Vagina (tissue), 2 donors: Measurements from ENCODE around the gene MLKL. TPM values are rescaled to one million over a fixed set of nuclear protein-coding genes. Genes with fewer than 3 reads are reported as not detected.

Experiments used
- DNase-seq, 2 donors: peaks; one replicate each; pipeline ENCODE4 v3.0.0-alpha.2; 2017; ENCODE audit errors: extremely low spot score in 2 of 2
- H3K27ac ChIP-seq: fragments of 200-600 bp; sonication (generic); one replicate; pipeline ENCODE4 v1.5.1; 2019
- H3K27me3 ChIP-seq: fragments of 200-600 bp; sonication (generic); one replicate; pipeline ENCODE4 v1.5.1; 2019
- H3K36me3 ChIP-seq, 2 donors: fragments of 200-600 bp; sonication (generic); one replicate each; pipeline ENCODE4 v1.5.1; 2017 to 2019
- H3K4me1 ChIP-seq: fragments of 200-600 bp; sonication (generic); one replicate; pipeline ENCODE4 v1.5.1; 2019
- H3K4me3 ChIP-seq, 2 donors: fragments of 200-600 bp; sonication (generic); 1 replicate in 1 of 2; 2 replicates in 1 of 2; pipeline ENCODE4 v1.5.1; 2016 to 2019
- H3K9me3 ChIP-seq: fragments of 200-600 bp; sonication (generic); one replicate; pipeline ENCODE4 v1.5.1; 2019
- CTCF ChIP-seq, 3 experiments: fragments of 450-650 bp in 2 of 3; fragments of 200-600 bp in 1 of 3; sonication (generic) in 1 of 3; IDR thresholded peaks; one replicate each; pipeline ENCODE4 v1.5.1; 2017 to 2019; ENCODE audit warnings: antibody characterized with exemption in 3 of 3, mild to moderate bottlenecking in 2 of 3, moderate library complexity in 2 of 3
- POLR2A ChIP-seq, 2 donors: fragments of 450-650 bp; IDR thresholded peaks; one replicate each; pipeline ENCODE4 v1.6.1; 2017; ENCODE audit warnings: antibody characterized with exemption in 2 of 2, mild to moderate bottlenecking in 2 of 2, moderate library complexity in 2 of 2
- POLR2AphosphoS5 ChIP-seq, 2 donors: sonication (generic); formaldehyde crosslinking; IDR thresholded peaks; one replicate each; pipeline ENCODE4 v1.9.0; 2017; ENCODE audit warnings: antibody characterized with exemption in 2 of 2, mild to moderate bottlenecking in 2 of 2, low read depth in 1 of 2; ENCODE audit not compliant: insufficient read depth in 1 of 2
- intact Hi-C: fragments of 100-400 bp; cut with DNase I; formaldehyde crosslinking; loops from one replicate; pipeline ENCODE4 v1.15.1; 2023
- total RNA-seq: library from RNA; depleted of rRNA; stranded (reverse); fragments of >200 nt; gene quantifications from one replicate; pipeline ENCODE4 v1.2.3, GENCODE V29; 2016

MLKL gene
- total RNA-seq, 1 donor from 2014 or later: 40.0 TPM

GRCh38 chr16:74622005-74622404 lies 78.7 kb downstream of the MLKL start:
- no peak overlapping the region for H3K4me3 ChIP-seq
- H3K9me3 ChIP-seq: no peaks in the 10 kb centered on the region
- TF ChIP-seq CTCF (IDR thresholded peaks at IDR 0.05) (no peak), POLR2AphosphoS5 (IDR thresholded peaks at IDR 0.05; ENCODE audit: insufficient read depth in 1 of 2, low read depth in 1 of 2) (no peak), POLR2A (IDR thresholded peaks at IDR 0.05) (no peak)
- H3K4me1 ChIP-seq: no peaks in the 10 kb centered on the region
- intact Hi-C loops: no loop called here
- peaks cover 0 to 41% of the 10 kb centered on the region in 2 donors for H3K36me3 ChIP-seq
- no peaks in the 10 kb centered on the region for H3K27me3 ChIP-seq
- no peak overlapping the region for H3K27ac ChIP-seq
- DNase-seq: no peak

Other genes with a start within 250 kb of the MLKL start
- 76.9 TPM for gene GLG1, start 93.7 kb downstream of the MLKL start, total RNA-seq
- gene RFWD3, start 34.0 kb downstream of the MLKL start, total RNA-seq: 36.3 TPM
- gene FA2H, start 74.0 kb upstream of the MLKL start, total RNA-seq: not detected